GM18505 (cell line): ENCODE results near the gene ITIH1.
A peak's percentile ranks its signal among the peaks of the same experiment; 100 is the strongest.
"Not testable (repeated sequence)": the region's sequence is repeated elsewhere in the genome, so short reads cannot be mapped to it uniquely, and the experiment has no call there.

ENCODE experiments used
- ATAC-seq: cut with Tn5 transposase; IDR thresholded peaks from one replicate; pipeline ENCODE4 v1.9.1; 2021; ENCODE audit not compliant: unreplicated experiment
- POLR2A ChIP-seq: IDR thresholded peaks from 4 replicates; pipeline ENCODE4 v1.6.1; 2011; ENCODE audit warnings: borderline replicate concordance; ENCODE audit not compliant: insufficient read depth, insufficient read length; ENCODE audit errors: extremely low read depth

Gene ITIH1

DNA sequence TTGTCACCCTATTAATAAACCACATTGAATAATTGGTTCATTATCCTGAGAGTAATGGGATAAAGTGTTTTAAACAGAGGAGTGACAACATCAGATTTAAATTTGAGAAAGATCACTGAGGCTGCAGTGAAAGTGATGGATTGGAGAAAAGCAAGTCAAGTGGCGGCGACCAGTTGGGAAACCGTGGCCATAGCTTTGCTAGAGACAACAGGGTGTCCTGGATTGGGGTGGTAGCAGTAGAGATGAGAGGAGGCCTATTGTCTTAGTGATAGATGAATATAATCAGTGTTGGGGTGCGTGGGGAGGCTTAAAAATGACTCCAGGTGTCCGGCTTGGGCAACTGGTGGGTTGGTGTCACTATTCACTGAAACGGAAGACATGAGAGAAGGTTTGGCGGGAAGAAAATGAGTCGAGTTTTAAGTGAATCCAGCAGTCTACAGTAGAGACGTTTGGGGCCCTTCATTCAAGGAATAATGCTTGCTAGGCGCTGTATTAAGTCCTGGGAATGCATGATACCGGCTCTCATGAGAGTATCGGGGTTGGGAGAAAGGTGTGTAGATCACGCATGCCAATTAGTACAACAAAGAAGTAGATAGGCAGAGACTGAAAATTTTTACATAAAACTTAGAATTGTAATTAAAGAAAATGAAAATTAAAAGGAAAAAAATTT lies 7.5 kb upstream of the ITIH1 start:
- no peak for ATAC-seq
- no peak for TF ChIP-seq POLR2A

DNA sequence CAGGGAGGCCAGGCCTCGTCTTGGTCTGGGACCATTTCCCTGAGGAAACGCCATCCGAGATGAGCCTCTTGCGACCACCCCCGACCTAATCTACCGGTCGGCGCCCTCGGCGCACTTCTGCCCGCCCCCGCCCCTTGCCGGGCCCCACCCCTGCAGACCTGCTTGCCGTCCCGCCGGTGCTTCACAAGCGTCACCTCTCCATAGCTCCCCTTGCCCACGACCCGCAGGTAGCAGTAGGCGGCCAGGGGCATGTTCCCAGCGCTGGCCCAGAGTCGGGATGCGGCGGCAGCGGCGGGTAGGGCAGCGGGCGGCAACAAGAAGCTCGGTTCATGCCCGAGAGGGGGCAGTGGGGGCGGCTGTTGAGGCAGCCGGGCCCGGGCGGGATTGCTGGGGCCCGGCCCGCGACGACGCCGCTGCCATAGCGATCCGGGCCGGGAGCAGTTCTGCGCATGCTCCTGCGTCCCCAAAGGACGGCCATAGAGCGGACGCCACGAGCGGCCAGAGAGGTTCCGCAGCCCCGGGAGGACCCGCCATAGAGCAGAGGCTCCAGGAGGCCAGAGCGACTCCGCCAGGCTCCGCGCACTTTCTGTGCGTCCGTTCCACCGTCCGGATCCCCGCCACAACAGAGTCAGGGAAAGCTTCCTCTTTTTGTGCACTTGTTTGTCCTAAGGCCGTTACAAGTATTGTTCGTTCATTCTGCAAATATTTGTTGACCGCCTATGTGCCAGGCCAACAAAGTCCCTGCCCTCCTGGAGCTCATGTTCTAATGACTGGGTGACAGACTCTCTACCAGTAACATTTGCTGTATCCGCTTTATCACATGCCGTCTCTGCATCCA lies 6.7 kb upstream of the ITIH1 start, which contains the start of gene NEK4:
Gene NEK4 (minus strand): TSS at position 445 of the 838 bp plus-strand sequence. CDS start 194 bp downstream, at position 251.
- ATAC-seq = peak; percentile 92

DNA sequence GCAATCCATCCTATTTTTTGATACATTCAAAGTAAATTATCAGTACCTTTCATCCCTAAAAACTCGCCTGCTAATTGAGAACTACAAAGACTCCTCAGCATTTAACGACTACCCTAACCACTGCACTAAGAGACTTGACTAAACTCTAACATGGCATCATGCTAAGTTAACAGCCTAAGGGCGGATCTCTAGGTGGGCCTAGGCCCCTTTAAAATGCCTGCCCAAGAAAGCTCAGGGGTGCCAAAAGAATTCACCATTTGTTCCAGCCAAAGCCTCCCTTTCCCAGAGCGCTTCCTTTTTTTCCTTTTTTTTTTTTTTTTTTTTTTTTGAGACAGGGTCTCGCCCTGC lies 6.1 kb upstream of the ITIH1 start:
- no peak for TF ChIP-seq POLR2A
- ATAC-seq = no peak

More for the DNA sequence above, 6.7 kb upstream of the ITIH1 start, which contains the start of gene NEK4:
- peak; percentile 95 for TF ChIP-seq POLR2A

DNA sequence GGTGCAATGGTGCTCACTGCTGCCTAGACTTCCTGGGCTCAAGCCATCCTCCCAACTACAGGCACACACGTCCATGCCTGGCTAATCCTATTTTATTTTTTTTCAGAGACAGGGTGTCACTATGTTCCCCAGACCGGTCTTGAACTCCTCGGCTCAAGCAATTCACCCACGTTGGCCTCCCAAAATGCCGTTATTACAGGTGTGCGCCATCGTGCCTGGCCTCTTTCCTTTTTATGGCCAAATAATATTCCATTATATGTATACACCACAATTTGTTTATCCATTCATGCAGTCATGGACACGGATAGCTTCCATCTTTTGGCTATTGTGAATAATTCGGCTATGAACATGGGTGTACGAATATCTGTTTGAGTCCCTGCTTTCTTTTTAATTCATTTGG lies 5.7 kb upstream of the ITIH1 start:
- ATAC-seq = no peak
- no peak for TF ChIP-seq POLR2A

DNA sequence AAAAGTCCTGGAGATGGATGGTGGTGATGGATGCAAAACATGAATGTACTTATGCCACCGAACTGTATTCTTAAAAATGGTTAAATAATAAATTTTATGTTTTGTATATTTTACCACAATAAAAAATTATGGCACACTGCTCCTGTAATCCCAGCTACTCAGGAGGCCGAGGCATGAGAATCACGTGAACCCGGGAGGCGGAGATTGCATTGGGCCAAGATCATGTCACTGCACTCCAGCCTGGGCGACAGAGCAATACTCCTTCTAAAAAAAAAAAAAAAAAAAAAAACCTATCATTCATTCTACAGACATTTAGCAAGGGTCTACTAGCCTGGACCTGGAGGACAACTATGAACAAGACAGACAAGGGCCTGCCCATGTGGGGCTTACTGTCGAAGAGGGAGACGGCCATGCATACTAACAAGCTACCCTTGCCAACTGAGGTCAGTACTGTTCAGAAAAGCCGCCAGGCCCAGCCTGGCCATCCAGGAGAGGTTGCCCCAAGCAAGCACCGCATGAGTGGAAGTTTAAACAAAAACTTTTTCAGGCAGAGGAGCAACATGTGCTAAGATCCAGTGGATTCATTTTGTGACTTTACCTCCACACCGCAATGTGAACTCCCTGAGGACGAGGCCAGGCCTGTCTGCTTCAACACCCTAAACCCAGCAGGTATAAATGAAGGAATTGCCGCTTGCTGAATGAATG lies 3.9 kb upstream of the ITIH1 start:
- no peak for TF ChIP-seq POLR2A
- no peak for ATAC-seq

DNA sequence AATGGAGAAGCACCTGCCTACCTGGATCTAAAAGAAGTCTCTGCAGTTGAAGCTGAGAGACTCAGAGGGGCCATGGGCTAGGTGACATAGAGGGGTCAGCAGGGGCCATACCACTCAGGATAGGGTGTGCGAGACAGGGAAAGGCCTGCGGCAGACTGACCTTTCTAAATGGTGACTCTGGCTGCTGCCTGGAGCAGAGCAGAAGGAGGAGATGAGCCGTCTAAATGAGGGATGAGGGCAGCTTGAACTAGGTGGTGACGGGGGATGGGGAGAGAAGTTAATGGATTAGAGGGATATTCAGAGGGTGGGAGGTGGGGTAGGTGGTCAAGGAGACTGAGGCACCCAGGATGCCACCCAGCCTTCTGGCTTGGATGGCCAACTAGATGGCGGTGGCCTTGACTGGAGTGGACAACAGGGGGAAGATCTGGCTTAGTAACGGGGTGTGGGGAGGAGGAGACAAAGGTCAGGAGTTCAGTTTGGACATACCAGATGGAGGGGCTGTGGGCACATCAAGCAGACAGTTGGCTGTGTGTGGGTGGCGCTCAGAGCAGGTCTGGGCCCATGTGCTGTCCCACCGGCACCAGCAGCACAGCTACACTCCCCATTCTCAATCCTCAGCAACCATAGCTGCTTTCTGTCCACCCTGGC lies 3.2 kb upstream of the ITIH1 start:
- ATAC-seq = no peak
- no peak for TF ChIP-seq POLR2A

DNA sequence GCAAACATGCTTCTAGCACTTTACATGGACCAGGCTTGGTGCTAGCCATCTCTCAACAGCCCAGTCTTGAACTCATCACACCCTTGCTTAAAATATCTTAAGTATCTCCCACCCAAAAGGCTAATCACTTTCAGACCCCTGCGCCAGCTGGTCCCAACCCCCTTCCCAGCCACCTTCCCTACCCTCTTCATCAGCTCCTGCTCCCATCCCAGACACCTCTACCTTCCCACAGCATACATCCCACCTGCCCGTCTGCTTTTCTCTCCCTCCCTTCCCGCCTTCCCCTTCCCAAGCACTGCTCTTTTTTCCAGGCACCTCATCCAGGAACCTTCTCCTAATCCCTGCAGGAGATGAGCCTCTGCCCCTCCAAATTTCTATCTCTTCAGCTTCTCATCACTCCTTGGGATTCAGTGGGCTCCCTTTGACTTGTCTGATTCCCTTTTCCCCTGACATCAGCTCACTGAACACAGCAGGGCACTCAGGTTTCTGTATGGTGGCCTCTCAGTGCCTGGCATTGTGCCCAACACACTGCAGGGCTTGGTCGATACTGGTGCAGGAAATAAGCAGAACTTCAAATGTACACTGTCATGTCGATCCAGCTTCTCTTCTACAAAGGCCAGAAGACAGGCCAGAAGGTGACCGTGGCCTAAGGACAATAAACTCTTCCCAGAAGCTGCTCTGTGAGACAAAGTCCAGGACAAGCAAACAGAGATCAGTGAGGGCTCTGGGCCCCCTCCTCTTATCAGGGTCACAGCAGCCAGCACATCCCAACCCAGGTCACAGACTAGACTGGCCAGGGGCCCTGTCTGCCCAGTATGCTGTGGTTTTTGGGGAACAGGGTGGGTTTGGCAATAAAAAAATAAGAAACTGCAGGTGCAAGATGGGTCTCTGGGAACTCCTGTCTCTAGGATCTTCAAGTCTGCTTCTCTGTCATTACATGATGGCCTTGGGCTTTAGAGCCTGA lies 2.2 kb upstream of the ITIH1 start:
- no peak for TF ChIP-seq POLR2A
- ATAC-seq = no peak

DNA sequence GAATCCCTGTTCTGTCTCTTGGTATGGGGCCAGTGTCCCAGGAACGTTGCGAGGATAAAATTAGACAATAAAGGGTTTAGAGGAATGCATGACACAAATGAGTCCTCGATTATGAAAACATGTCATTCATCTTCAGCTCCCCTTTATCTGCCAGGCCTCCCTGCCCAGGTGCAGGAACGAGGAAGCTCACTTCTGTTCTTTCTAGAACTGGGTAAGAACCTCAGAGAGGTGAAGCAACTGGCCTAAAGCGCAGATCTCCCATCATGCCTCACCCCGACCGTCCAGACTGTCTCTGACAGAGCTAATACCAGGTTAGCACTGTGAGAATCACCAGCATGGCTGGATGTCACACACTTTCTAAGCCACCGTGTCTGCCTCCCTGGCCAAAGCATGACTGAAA lies 1.5 kb upstream of the ITIH1 start:
- no peak for TF ChIP-seq POLR2A
- no peak for ATAC-seq

DNA sequence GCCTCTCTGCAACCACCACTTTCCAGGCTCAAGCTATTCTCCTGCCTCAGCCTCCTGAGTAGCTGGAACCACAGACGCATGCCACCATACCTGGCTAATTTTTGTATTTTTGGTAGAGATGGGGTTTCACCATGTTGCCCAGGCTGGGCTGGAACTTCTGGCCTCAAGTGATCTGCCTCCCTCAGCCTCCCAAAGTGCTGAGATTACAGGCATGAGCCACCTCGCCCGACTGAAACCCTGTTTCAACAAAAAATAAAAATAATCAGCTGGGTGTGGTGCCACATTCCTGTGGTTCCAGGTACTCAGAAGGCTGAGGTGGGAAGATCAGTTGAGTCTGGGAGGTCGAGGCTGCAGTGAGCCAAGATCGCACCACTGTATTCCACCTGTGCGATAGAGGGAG lies 913 bp upstream of the ITIH1 start:
- ATAC-seq = not testable (repeated sequence)

DNA sequence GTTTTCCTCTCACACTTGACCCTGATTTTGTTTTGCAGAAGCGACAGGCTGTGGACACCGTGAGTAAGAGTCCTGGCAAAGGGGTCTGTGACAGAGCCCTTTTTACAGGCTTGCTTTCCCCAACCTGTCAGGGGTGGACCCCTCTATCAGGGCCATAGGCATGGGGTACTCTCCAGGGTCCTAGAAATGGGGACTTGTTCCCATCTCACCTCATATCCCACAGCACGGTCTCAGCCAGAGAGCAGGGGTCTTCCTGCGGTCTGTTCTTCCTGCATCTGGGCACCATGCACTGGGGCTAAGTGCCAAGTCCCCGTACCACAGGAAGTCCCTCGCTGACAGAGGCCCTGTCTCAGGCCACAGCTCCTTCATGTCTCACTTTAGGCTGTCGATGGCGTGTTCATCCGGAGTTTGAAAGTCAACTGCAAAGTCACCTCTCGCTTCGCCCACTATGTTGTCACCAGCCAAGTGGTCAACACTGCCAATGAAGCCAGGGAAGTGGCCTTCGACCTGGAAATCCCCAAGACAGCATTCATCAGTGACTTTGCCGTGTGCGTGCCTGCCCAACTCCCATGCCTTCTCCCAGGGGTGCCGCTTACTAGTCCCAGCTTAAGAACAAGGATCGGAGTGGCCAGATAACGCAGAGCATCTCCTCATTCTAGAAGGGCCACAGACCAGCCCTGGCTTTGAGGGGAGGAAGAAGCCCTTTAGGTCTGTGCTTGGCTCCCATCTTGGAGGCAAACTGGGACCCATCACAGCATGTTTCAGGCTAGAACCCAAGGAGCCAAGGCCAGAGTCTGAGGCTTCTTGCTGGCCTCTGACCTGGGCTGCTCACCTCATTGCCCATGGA lies 783 bp downstream of the ITIH1 start:
- ATAC-seq = no peak
- no peak for TF ChIP-seq POLR2A

DNA sequence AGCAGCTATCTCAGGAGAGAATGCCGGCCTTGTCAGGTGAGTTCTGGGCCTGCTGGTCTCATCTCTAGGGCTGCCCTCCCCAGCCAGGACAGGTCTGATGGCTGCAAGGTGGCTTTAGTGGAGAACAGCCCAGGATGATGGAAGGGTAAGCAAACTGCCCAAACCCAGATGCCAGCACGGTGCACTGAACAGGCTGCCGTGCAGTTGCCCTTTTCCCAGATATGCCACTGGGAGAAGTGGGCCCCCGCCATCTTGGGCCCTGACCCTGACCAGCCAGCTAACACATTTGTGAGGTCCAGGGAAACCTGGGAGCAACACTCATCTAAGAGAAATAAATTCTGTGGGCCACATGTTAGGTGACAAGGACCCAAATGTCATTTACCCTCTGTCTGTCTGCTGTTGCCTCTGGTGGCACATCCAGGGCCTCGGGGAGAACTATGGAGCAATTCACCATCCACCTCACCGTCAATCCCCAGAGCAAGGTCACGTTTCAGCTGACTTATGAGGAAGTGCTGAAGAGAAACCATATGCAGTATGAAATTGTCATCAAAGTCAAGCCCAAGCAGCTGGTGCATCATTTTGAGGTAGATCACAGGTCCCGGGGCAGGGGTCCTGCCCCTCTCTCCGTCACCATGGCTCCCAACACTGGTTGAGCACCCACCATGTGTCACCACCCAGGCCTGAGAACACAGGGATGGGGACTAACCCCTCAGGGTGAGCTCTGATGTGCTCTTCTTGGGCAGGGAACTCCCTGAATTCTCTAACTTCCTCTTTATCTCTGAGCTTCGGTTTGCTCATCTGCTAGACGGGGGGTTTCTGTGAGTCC lies 1.8 kb downstream of the ITIH1 start:
- no peak for TF ChIP-seq POLR2A
- peak; percentile 60 for ATAC-seq
